Liver (tissue), 3 donors: Measurements from ENCODE around the gene JAK1.

Experiments used
- CTCF ChIP-seq: fragments of 150-350 bp; IDR thresholded peaks from 2 replicates; pipeline ENCODE4 v1.5.1; 2017; ENCODE audit warnings: improper control_type of control experiment, low read depth, low read length; ENCODE audit not compliant: missing input control
- EGR1 ChIP-seq, 2 donors: IDR thresholded peaks; 2 replicates each; pipeline ENCODE4 v1.6.1; 2016 to 2018; ENCODE audit warnings: antibody characterized with exemption in 2 of 2, low read depth in 2 of 2
- FOXA1 ChIP-seq: IDR thresholded peaks from 2 replicates; pipeline ENCODE4 v1.6.1; 2016; ENCODE audit warnings: antibody characterized with exemption
- NR2F2 ChIP-seq: IDR thresholded peaks from 2 replicates; pipeline ENCODE4 v1.6.1; 2016; ENCODE audit warnings: antibody characterized with exemption
- RAD21 ChIP-seq, 2 donors: IDR thresholded peaks; 2 replicates each; pipeline ENCODE4 v1.6.1; 2016; ENCODE audit warnings: antibody characterized with exemption in 2 of 2, mild to moderate bottlenecking in 2 of 2
- REST ChIP-seq: IDR thresholded peaks from 2 replicates; pipeline ENCODE4 v1.6.1; 2016; ENCODE audit warnings: antibody characterized with exemption, mild to moderate bottlenecking
- RXRA ChIP-seq, 2 donors: IDR thresholded peaks; 2 replicates each; pipeline ENCODE4 v1.6.1; 2017 to 2018; ENCODE audit warnings: antibody characterized with exemption in 2 of 2, mild to moderate bottlenecking in 1 of 2
- SP1 ChIP-seq: IDR thresholded peaks from 2 replicates; pipeline ENCODE4 v1.6.1; 2018; ENCODE audit warnings: antibody characterized with exemption, mild to moderate bottlenecking
- TAF1 ChIP-seq: conservative IDR thresholded peaks from 2 replicates; pipeline ENCODE4 v1.6.1; 2016; ENCODE audit warnings: antibody characterized with exemption, mild to moderate bottlenecking
- YY1 ChIP-seq: IDR thresholded peaks from 2 replicates; pipeline ENCODE4 v1.6.1; 2016; ENCODE audit warnings: antibody characterized with exemption, mild to moderate bottlenecking
- TF ChIP-seq, protein P1 (sequence below): IDR thresholded peaks from 2 replicates; pipeline ENCODE4 v1.6.1; 2016; ENCODE audit warnings: antibody characterized with exemption
- TF ChIP-seq, protein P2 (sequence below): IDR thresholded peaks from 2 replicates; pipeline ENCODE4 v1.6.1; 2016; ENCODE audit warnings: antibody characterized with exemption
- donor health status: healthy.
- donor health status: healthy.

- TF ChIP-seq CTCF (no peak), EGR1 (IDR thresholded peaks at IDR 0.05; ENCODE audit: low read depth in 2 of 2) (no peak), SP1 (no peak), RAD21 (IDR thresholded peaks at IDR 0.05) (no peak), REST (no peak), FOXA1 (no peak), NR2F2 (no peak), YY1 (no peak), TAF1 (no peak), RXRA (IDR thresholded peaks at IDR 0.05) (no peak)
- TF ChIP-seq, protein P1, sequence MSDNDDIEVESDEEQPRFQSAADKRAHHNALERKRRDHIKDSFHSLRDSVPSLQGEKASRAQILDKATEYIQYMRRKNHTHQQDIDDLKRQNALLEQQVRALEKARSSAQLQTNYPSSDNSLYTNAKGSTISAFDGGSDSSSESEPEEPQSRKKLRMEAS = no peak
- TF ChIP-seq, protein P2, sequence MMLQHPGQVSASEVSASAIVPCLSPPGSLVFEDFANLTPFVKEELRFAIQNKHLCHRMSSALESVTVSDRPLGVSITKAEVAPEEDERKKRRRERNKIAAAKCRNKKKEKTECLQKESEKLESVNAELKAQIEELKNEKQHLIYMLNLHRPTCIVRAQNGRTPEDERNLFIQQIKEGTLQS = no peak
These were observed 45.6 kb upstream of the JAK1 start for GRCh38 chr1:65011983-65012382.
